AG04450 (cell line): ENCODE data around the gene PRPSAP1. TPM values are rescaled to one million over a fixed set of nuclear protein-coding genes. Genes with fewer than 3 reads are reported as not detected.
A peak's percentile ranks its signal among the peaks of the same experiment; 100 is the strongest.

Experiments
- CTCF ChIA-PET: fragments of 300-600, 350-600 bp; formaldehyde crosslinking; extraction: SDS; loops from one replicate; lab custom pipeline; 2022; ENCODE audit warnings: antibody characterized with exemption, inconsistent platforms; lab: Charles Lee
- POLR2A ChIA-PET: fragments of 350-600 bp; formaldehyde crosslinking; extraction: SDS; loops from one replicate; lab custom pipeline; 2021; ENCODE audit warnings: antibody characterized with exemption, inconsistent platforms; lab: Yijun Ruan, JAX
- DNase-seq: peaks from one replicate; pipeline ENCODE4 v3.0.0-alpha.2; 2011; ENCODE audit warnings: low read depth, low spot score
- H3K27ac ChIP-seq: one replicate; pipeline ENCODE4 v1.5.1; 2012; ENCODE audit warnings: low read depth, low read length, control low read depth
- H3K27me3 ChIP-seq: one replicate; pipeline ENCODE4 v1.6.0; 2012; ENCODE audit warnings: low read length; ENCODE audit not compliant: control insufficient read depth, insufficient read depth
- H3K4me3 ChIP-seq: 2 replicates; pipeline ENCODE4 v1.5.1; 2011; ENCODE audit warnings: mild to moderate bottlenecking, low read depth, low read length, control low read depth
- H3K9me3 ChIP-seq: 2 replicates; pipeline ENCODE4 v1.5.1; 2012; ENCODE audit warnings: low read length; ENCODE audit not compliant: control insufficient read depth, insufficient read depth
- polyA minus RNA-seq: library from RNA; depleted of rRNA, polyadenylated mRNA; stranded (reverse); fragments of >200 nt; gene quantifications from 2 replicates; pipeline ENCODE4 v1.2.3, GENCODE V29; 2011; rRNA and poly(A)+ RNA removed
- polyA plus RNA-seq: library from polyadenylated mRNA; depleted of rRNA; stranded (reverse); fragments of >200 nt; gene quantifications from 2 replicates; pipeline ENCODE4 v1.2.3, GENCODE V29; 2011; rRNA removed
- TF ChIP-seq, protein P1 (sequence below): IDR thresholded peaks from 2 replicates; pipeline ENCODE4 v1.5.1; 2011; ENCODE audit warnings: low read depth, low read length, control low read depth, inconsistent platforms

PRPSAP1 gene, protein sequence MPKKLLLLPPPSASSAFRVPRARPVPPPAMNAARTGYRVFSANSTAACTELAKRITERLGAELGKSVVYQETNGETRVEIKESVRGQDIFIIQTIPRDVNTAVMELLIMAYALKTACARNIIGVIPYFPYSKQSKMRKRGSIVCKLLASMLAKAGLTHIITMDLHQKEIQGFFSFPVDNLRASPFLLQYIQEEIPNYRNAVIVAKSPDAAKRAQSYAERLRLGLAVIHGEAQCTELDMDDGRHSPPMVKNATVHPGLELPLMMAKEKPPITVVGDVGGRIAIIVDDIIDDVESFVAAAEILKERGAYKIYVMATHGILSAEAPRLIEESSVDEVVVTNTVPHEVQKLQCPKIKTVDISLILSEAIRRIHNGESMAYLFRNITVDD
- polyA plus RNA-seq (48.8 and 49.9 TPM in 2 replicates), polyA minus RNA-seq (44.7 and 53.4 TPM in 2 replicates)

- CTCF ChIA-PET = interaction anchor here (0.5 to 2.0 kb wide), 11 partner anchors 10 to 100 kb away, joined by 3 to 20 read pairs (median 4); partner anchors contain the start of gene UBE2O
These were observed at the start of gene PRPSAP1 for GRCh38 chr17:76353599-76354316. Gene PRPSAP1 (minus strand): TSS chr17:76353916. CDS start chr17:76353703, 213 bp downstream.

GRCh38 chr17:76402711-76403110 is 49.0 kb upstream of the PRPSAP1 start:
- Histone ChIP-seq H3K27me3 (no peaks in the 10 kb centered on the region), H3K9me3 (no peaks in the 10 kb centered on the region), H3K4me3 (no peak overlapping the region), H3K27ac (no peak overlapping the region)
- no peak for DNase-seq
- TF ChIP-seq, protein P1, sequence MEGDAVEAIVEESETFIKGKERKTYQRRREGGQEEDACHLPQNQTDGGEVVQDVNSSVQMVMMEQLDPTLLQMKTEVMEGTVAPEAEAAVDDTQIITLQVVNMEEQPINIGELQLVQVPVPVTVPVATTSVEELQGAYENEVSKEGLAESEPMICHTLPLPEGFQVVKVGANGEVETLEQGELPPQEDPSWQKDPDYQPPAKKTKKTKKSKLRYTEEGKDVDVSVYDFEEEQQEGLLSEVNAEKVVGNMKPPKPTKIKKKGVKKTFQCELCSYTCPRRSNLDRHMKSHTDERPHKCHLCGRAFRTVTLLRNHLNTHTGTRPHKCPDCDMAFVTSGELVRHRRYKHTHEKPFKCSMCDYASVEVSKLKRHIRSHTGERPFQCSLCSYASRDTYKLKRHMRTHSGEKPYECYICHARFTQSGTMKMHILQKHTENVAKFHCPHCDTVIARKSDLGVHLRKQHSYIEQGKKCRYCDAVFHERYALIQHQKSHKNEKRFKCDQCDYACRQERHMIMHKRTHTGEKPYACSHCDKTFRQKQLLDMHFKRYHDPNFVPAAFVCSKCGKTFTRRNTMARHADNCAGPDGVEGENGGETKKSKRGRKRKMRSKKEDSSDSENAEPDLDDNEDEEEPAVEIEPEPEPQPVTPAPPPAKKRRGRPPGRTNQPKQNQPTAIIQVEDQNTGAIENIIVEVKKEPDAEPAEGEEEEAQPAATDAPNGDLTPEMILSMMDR = no peak
- ChIA-PET CTCF (interaction anchor here (1.5 kb wide), 1 partner anchor 55 kb away, joined by 5 read pairs; no protein-coding TSS in a partner anchor), POLR2A (no interaction called here)

More at GRCh38 chr17:76353599-76354316, at the start of gene PRPSAP1:
- POLR2A ChIA-PET = interaction anchor here (0.6 to 3.2 kb wide), 11 partner anchors 8 to 48 kb away, joined by 3 to 37 read pairs (median 6); partner anchors contain the start of gene SPHK1
- no peaks in the 10 kb centered on the region; the same call in 1 of the 2 replicates for H3K9me3 ChIP-seq
- TF ChIP-seq, protein P1 = peak; percentile 66
- DNase-seq = peak; percentile 66
- peak within 1 kb of the TSS; percentile 84 for H3K4me3 ChIP-seq
- H3K27me3 ChIP-seq = no peaks in the 10 kb centered on the region
- H3K27ac ChIP-seq = peak within 1 kb of the TSS; percentile 85

GRCh38 chr17:76399175-76400172 is 45.8 kb upstream of the PRPSAP1 start:
- H3K27me3 ChIP-seq = no peaks in the 10 kb centered on the region
- TF ChIP-seq, protein P1 = no peak
- no peak for DNase-seq
- POLR2A ChIA-PET = no interaction called here
- H3K4me3 ChIP-seq = no peak overlapping the region
- CTCF ChIA-PET = interaction anchor here (2.1 to 6.4 kb wide), 6 partner anchors 11 to 96 kb away, joined by 11 to 170 read pairs (median 32); partner anchors contain the start of genes QRICH2 and SPHK1
- no peak overlapping the region for H3K27ac ChIP-seq
- no peaks in the 10 kb centered on the region for H3K9me3 ChIP-seq

GRCh38 chr17:76398523-76399174 is 44.9 kb upstream of the PRPSAP1 start:
- CTCF ChIA-PET = interaction anchor here (0.7 to 6.4 kb wide), 28 partner anchors 7 to 293 kb away, joined by 3 to 170 read pairs (median 5); partner anchors contain the start of genes QRICH2, SPHK1 and UBE2O
- TF ChIP-seq, protein P1 = no peak
- no peak for DNase-seq
- Histone ChIP-seq H3K27me3 (no peaks in the 10 kb centered on the region), H3K4me3 (no peak overlapping the region), H3K27ac (no peak overlapping the region), H3K9me3 (no peaks in the 10 kb centered on the region)
- POLR2A ChIA-PET = interaction anchor here (0.6 to 1.2 kb wide), 3 partner anchors 14 to 99 kb away, joined by 3 to 4 read pairs (median 3); partner anchors contain the start of gene SPHK1
